IMR-90 (cell line): ENCODE results near the gene TMEM135. TPM values are rescaled to one million over a fixed set of nuclear protein-coding genes. Genes with fewer than 3 reads are reported as not detected.

Experiments
- ATAC-seq: fragments of 200-7000 bp; cut with Tn5 transposase; 2 replicates; pipeline ENCODE4 v1.9.1; 2020; ENCODE audit warnings: low read depth, mild to moderate bottlenecking, moderate library complexity
- BruUV-seq: library from RNA; stranded (reverse); fragments of 400-500 nt; replicated peaks from 2 replicates; lab custom pipeline; 2021; lab: Mats Ljungman, UMichigan
- CTCF ChIA-PET: fragments of 300-600 bp; formaldehyde crosslinking; extraction: SDS; loops from one replicate; lab custom pipeline; 2021; ENCODE audit warnings: antibody characterized with exemption; lab: Yijun Ruan, JAX
- POLR2A ChIA-PET: fragments of 300-600 bp; sonication (Branson Sonifier 250); formaldehyde crosslinking; loops from one replicate; lab custom pipeline; 2022; ENCODE audit warnings: antibody characterized with exemption; ENCODE audit not compliant: unreplicated experiment; lab: Charles Lee
- DNase-seq: peaks from one replicate; pipeline ENCODE4 v3.0.0; 2013
- H2AFZ ChIP-seq: replicated peaks from 2 replicates; pipeline ENCODE3; 2013; ENCODE audit warnings: low read length, mild to moderate bottlenecking; ENCODE audit not compliant: poor library complexity
- H2AK5ac ChIP-seq: 2 replicates; pipeline ENCODE4 v1.6.1; 2013; ENCODE audit warnings: low read depth, low read length, inconsistent platforms
- H2AK9ac ChIP-seq: replicated peaks from 2 replicates; pipeline ENCODE3; 2013; ENCODE audit warnings: mild to moderate bottlenecking, low read depth, low read length, moderate library complexity; ENCODE audit not compliant: poor library complexity
- H2BK120ac ChIP-seq: 2 replicates; pipeline ENCODE4 v1.6.1; 2013; ENCODE audit warnings: low read depth, low read length, inconsistent platforms
- H2BK15ac ChIP-seq: 3 replicates; pipeline ENCODE4 v1.6.1; 2013; ENCODE audit warnings: low read depth, low read length, inconsistent platforms
- H2BK20ac ChIP-seq: 2 replicates; pipeline ENCODE4 v1.6.1; 2013; ENCODE audit warnings: low read depth, mild to moderate bottlenecking, inconsistent platforms, low read length, moderate library complexity
- H2BK5ac ChIP-seq: 2 replicates; pipeline ENCODE4 v1.6.1; 2013; ENCODE audit warnings: mild to moderate bottlenecking, low read depth, low read length, inconsistent platforms; ENCODE audit not compliant: poor library complexity, severe bottlenecking
- H3K14ac ChIP-seq: replicated peaks from 2 replicates; pipeline ENCODE4 v1.6.1; 2013; ENCODE audit warnings: low read depth, low read length, inconsistent platforms
- H3K18ac ChIP-seq: 2 replicates; pipeline ENCODE4 v1.6.1; 2013; ENCODE audit warnings: low read depth, low read length, control low read depth
- H3K23ac ChIP-seq: 2 replicates; pipeline ENCODE4 v1.6.1; 2013; ENCODE audit warnings: low read depth, low read length, inconsistent platforms
- H3K27ac ChIP-seq: 2 replicates; pipeline ENCODE4 v1.5.1; 2013; ENCODE audit warnings: mild to moderate bottlenecking, control low read depth, low read length; ENCODE audit not compliant: insufficient read depth
- H3K27me3 ChIP-seq: 2 replicates; pipeline ENCODE4 v1.6.1; 2013; ENCODE audit warnings: low read length; ENCODE audit not compliant: control insufficient read depth, insufficient read depth
- H3K36me3 ChIP-seq: 2 replicates; pipeline ENCODE4 v1.6.1; 2013; ENCODE audit warnings: low read length, mixed read lengths; ENCODE audit not compliant: control insufficient read depth, insufficient read depth
- H3K4ac ChIP-seq: 2 replicates; pipeline ENCODE4 v1.6.1; 2013; ENCODE audit warnings: low read depth, low read length, inconsistent platforms
- H3K4me1 ChIP-seq: 2 replicates; pipeline ENCODE4 v1.6.1; 2013; ENCODE audit warnings: low read length, mixed read lengths; ENCODE audit not compliant: control insufficient read depth, insufficient read depth
- H3K4me2 ChIP-seq: 2 replicates; pipeline ENCODE4 v1.6.1; 2013; ENCODE audit warnings: low read depth, mild to moderate bottlenecking, control low read depth, low read length, moderate library complexity
- H3K4me3 ChIP-seq: 2 replicates; pipeline ENCODE4 v1.5.1; 2013; ENCODE audit warnings: low read depth, mild to moderate bottlenecking, control low read depth, low read length, moderate library complexity; ENCODE audit not compliant: insufficient read depth
- H3K56ac ChIP-seq: 2 replicates; pipeline ENCODE4 v1.6.1; 2013; ENCODE audit warnings: low read length, inconsistent platforms; ENCODE audit not compliant: insufficient read depth; ENCODE audit errors: extremely low read depth
- H3K79me1 ChIP-seq, 2 experiments: 2 replicates each; pipeline ENCODE4 v1.6.1; 2013; ENCODE audit warnings: low read length in 2 of 2, inconsistent platforms in 1 of 2, low read depth in 1 of 2
- H3K9ac ChIP-seq: 2 replicates; pipeline ENCODE4 v1.6.1; 2013; ENCODE audit warnings: low read depth, low read length, control low read depth
- H3K9me1 ChIP-seq: 2 replicates; pipeline ENCODE4 v1.6.1; 2013; ENCODE audit warnings: low read length, inconsistent platforms; ENCODE audit not compliant: insufficient read depth
- H3K9me3 ChIP-seq: 2 replicates; pipeline ENCODE4 v1.6.1; 2013; ENCODE audit warnings: low read length; ENCODE audit not compliant: control insufficient read depth, insufficient read depth
- H4K20me1 ChIP-seq: 2 replicates; pipeline ENCODE4 v1.6.1; 2013; ENCODE audit warnings: low read length, inconsistent platforms; ENCODE audit not compliant: insufficient read depth
- H4K5ac ChIP-seq: 2 replicates; pipeline ENCODE4 v1.6.1; 2013; ENCODE audit warnings: mild to moderate bottlenecking, low read depth, low read length, control low read depth
- H4K8ac ChIP-seq, 2 experiments: 2 replicates each; pipeline ENCODE4 v1.6.1; 2013; ENCODE audit warnings: low read depth in 2 of 2, low read length in 2 of 2, control low read depth in 1 of 2, inconsistent platforms in 1 of 2
- H4K91ac ChIP-seq: 2 replicates; pipeline ENCODE4 v1.6.1; 2013; ENCODE audit warnings: low read depth, low read length, inconsistent platforms; ENCODE audit not compliant: insufficient read depth
- FOS ChIP-seq: fragments of 150-350 bp; IDR thresholded peaks from 2 replicates; pipeline ENCODE4 v1.6.1; 2016; ENCODE audit warnings: low read depth, low read length
- MAFK ChIP-seq: IDR thresholded peaks from 2 replicates; pipeline ENCODE4 v1.6.1; 2012; ENCODE audit warnings: low read depth, low read length, improper control_type of control experiment
- MAZ ChIP-seq: IDR thresholded peaks from 2 replicates; pipeline ENCODE4 v1.6.1; 2012; ENCODE audit warnings: low read depth, mild to moderate bottlenecking, low read length, improper control_type of control experiment, moderate library complexity, borderline replicate concordance
- NFE2L2 ChIP-seq: fragments of 150-350 bp; IDR thresholded peaks from 2 replicates; pipeline ENCODE4 v1.6.1; 2016; ENCODE audit warnings: low read depth, mild to moderate bottlenecking, low read length
- POLR2A ChIP-seq: IDR thresholded peaks from 2 replicates; pipeline ENCODE4 v1.6.1; 2012; ENCODE audit warnings: mild to moderate bottlenecking, low read depth, low read length
- RCOR1 ChIP-seq: IDR thresholded peaks from 2 replicates; pipeline ENCODE4 v1.6.1; 2012; ENCODE audit warnings: mild to moderate bottlenecking, low read length, improper control_type of control experiment; ENCODE audit not compliant: insufficient replicate concordance
- WGBS, 2 experiments: methylation state at CpG; one replicate each; pipeline versions ENCODE4 v1.1.5 to v1.1.7; 2013; ENCODE audit warnings: missing lambda C conversion rate in 2 of 2; ENCODE audit not compliant: insufficient read length in 1 of 2; ENCODE audit errors: extremely low coverage in 2 of 2; 5-methylcytosine and 5-hydroxymethylcytosine counted together
- dilution Hi-C: fragments of 300-500 bp; cut with HindIII; formaldehyde crosslinking; loops from one replicate; pipeline ENCODE4 v1.14.3; 2018; ENCODE audit warnings: low sequenced_read_pairs; ENCODE audit not compliant: unreplicated experiment
- in situ Hi-C: fragments of 300-500 bp; cut with MboI; formaldehyde crosslinking; loops from 3 replicates; pipeline ENCODE4 v1.14.3; 2019; ENCODE audit warnings: low sequenced_read_pairs, inconsistent platforms, mixed read lengths
- intact Hi-C: fragments of 100-400 bp; cut with micrococcal nuclease; formaldehyde crosslinking; loops from 2 replicates; pipeline ENCODE4 v1.10.0; 2022
- polyA plus RNA-seq, 3 experiments: library from polyadenylated mRNA; depleted of rRNA; stranded (reverse); fragments of >200 nt; gene quantifications; 2 replicates each; pipeline ENCODE4 v1.2.3, GENCODE V29; 2012; ENCODE audit warnings: low replicate concordance in 1 of 3
- total RNA-seq: library from RNA; depleted of rRNA; stranded (reverse); fragments of >200 nt; gene quantifications from 2 replicates; pipeline ENCODE4 v1.2.3, GENCODE V29; 2012

TMEM135 gene
- total and polyA plus RNA-seq, 2 of the 4 experiments (the other 2 are of a cell fraction): 3.9 to 5.9 TPM

- Histone ChIP-seq H2AK9ac (no peak overlapping the region), H3K9ac (no peak overlapping the region), H3K4ac (no peak overlapping the region), H3K9me1 (no peaks in the 10 kb centered on the region), H3K14ac (no peak overlapping the region), H3K4me2 (no peak overlapping the region), H2BK5ac (no peak overlapping the region), H2BK20ac (no peak overlapping the region), H3K79me1 (no peaks in the 10 kb centered on the region), H3K4me3 (no peak overlapping the region), H3K23ac (no peak overlapping the region), H2BK120ac (no peak overlapping the region), H3K27ac (no peak overlapping the region), H3K18ac (no peak overlapping the region), H3K4me1 (no peaks in the 10 kb centered on the region), H2AK5ac (no peak overlapping the region), H4K8ac (no peak overlapping the region), H2BK15ac (no peak overlapping the region), H4K91ac (no peak overlapping the region), H2AFZ (no peak overlapping the region), H3K9me3 (no peaks in the 10 kb centered on the region), H3K36me3 (no peaks in the 10 kb centered on the region), H3K56ac (no peak overlapping the region), H4K5ac (no peak overlapping the region), H4K20me1 (no peaks in the 10 kb centered on the region), H3K27me3 (no peaks in the 10 kb centered on the region)
- no CpG with 5 or more reads among the region's 1 CpG for WGBS, 2 experiments
- dilution Hi-C loops (no loop called here), intact Hi-C loops (no loop called here), in situ Hi-C loops (no loop called here)
- TF ChIP-seq RCOR1 (no peak), FOS (no peak), MAFK (no peak), POLR2A (no peak), MAZ (no peak), NFE2L2 (no peak)
- no peak for ATAC-seq
- ChIA-PET CTCF (interaction anchor here (0.8 kb wide), 1 partner anchor 18 kb away, joined by 3 read pairs; no protein-coding TSS in a partner anchor), POLR2A (interaction anchor here (0.6 kb wide), 1 partner anchor 41 kb away, joined by 3 read pairs; no protein-coding TSS in a partner anchor)
- no peak for DNase-seq
- BruUV-seq: no TSS peak
These were observed 25.1 kb upstream of the TMEM135 start for GRCh38 chr11:87012673-87013072.
